HCT116 (cell line): ENCODE measurements around the gene KCMF1. TPM values are rescaled to one million over a fixed set of nuclear protein-coding genes. Genes with fewer than 3 reads are reported as not detected.

Source experiments
- ATAC-seq: fragments of 200-7000 bp; cut with Tn5 transposase; 2 replicates; pipeline ENCODE4 v1.9.1; 2020; ENCODE audit warnings: mild to moderate bottlenecking, moderate library complexity
- BruUV-seq: library from RNA; stranded (reverse); fragments of 400-500 nt; replicated peaks from 2 replicates; lab custom pipeline; 2021; lab: Mats Ljungman, UMichigan
- CTCF ChIA-PET: fragments of 300-600 bp; sonication (Branson Sonifier 250); formaldehyde crosslinking; loops from one replicate; lab custom pipeline; 2021; ENCODE audit warnings: antibody characterized with exemption; lab: Charles Lee
- POLR2A ChIA-PET: fragments of 300-600, 350-600 bp; sonication (Branson Sonifier 250); formaldehyde crosslinking; loops from one replicate; lab custom pipeline; 2021; ENCODE audit warnings: antibody characterized with exemption; lab: Charles Lee
- RAD21 ChIA-PET, 2 experiments: fragments of 300-600 bp; sonication (Branson Sonifier 250); formaldehyde crosslinking; loops; one replicate each; lab custom pipeline; 2023; ENCODE audit warnings: low total read pairs in 2 of 2; ENCODE audit not compliant: uncharacterized antibody in 2 of 2, unreplicated experiment in 2 of 2, low non-redundant PET in 1 of 2; lab: Charles Lee
- DNase-seq: peaks from one replicate; pipeline ENCODE4 v3.0.0-alpha.2; 2010; ENCODE audit warnings: low read depth, low spot score
- H2AFZ ChIP-seq: fragments of 200-600 bp; shearing (Covaris generic), sonication (generic); 2 replicates; pipeline ENCODE4 v1.6.1; 2017; ENCODE audit warnings: low read depth, mixed run types, mixed read lengths, antibody characterized with exemption, low read length; ENCODE audit not compliant: poor library complexity, severe bottlenecking
- H3K27ac ChIP-seq: 2 replicates; pipeline ENCODE4 v1.5.1; 2012; ENCODE audit warnings: low read depth, low read length
- H3K27me3 ChIP-seq: fragments of 200-600 bp; sonication (generic); 2 replicates; pipeline ENCODE4 v1.6.1; 2016; ENCODE audit warnings: mixed run types, low read length, mixed read lengths; ENCODE audit not compliant: insufficient read depth
- H3K36me3 ChIP-seq, 2 experiments: fragments of 200-500 bp in 1 of 2; fragments of 200-600 bp in 1 of 2; sonication (Bioruptor generic) in 1 of 2; sonication (generic) in 1 of 2; 2 replicates each; pipeline versions ENCODE4 v1.5.1 to v1.6.1; 2014 to 2016; ENCODE audit warnings: low read length in 2 of 2, inconsistent platforms in 1 of 2, mixed read lengths in 1 of 2, mixed run types in 1 of 2; ENCODE audit not compliant: insufficient read depth in 2 of 2, control insufficient read depth in 1 of 2
- H3K4me1 ChIP-seq, 2 experiments: fragments of 200-600 bp in 1 of 2; sonication (generic) in 1 of 2; 2 replicates each; pipeline versions ENCODE4 v1.5.1 to v1.6.1; 2012 to 2017; ENCODE audit warnings: low read length in 2 of 2, inconsistent platforms in 1 of 2, mild to moderate bottlenecking in 1 of 2, mixed read lengths in 1 of 2, mixed run types in 1 of 2, moderate library complexity in 1 of 2; ENCODE audit not compliant: insufficient read depth in 2 of 2, control insufficient read depth in 1 of 2
- H3K4me2 ChIP-seq: fragments of 200-600 bp; sonication (generic); 2 replicates; pipeline ENCODE4 v1.6.1; 2017; ENCODE audit warnings: mixed run types, low read length, mixed read lengths
- H3K4me3 ChIP-seq, 2 experiments: fragments of 200-600 bp in 1 of 2; sonication (generic) in 1 of 2; replicated peaks in 1 of 2; 2 replicates each; pipeline ENCODE4 v1.5.1; 2011 to 2016; ENCODE audit warnings: low read length in 2 of 2, control low read depth in 1 of 2, low read depth in 1 of 2, mild to moderate bottlenecking in 1 of 2, mixed read lengths in 1 of 2, mixed run types in 1 of 2
- H3K79me2 ChIP-seq: fragments of 200-600 bp; sonication (generic); 2 replicates; pipeline ENCODE4 v1.6.1; 2017; ENCODE audit warnings: mild to moderate bottlenecking, mixed run types, low read length, moderate library complexity, mixed read lengths; ENCODE audit not compliant: insufficient read depth
- H3K9ac ChIP-seq: fragments of 200-600 bp; sonication (generic); 2 replicates; pipeline ENCODE4 v1.6.1; 2016; ENCODE audit warnings: low read length, mixed read lengths
- H3K9me2 ChIP-seq: fragments of 200-600 bp; sonication (generic), shearing (Covaris generic); 2 replicates; pipeline ENCODE4 v1.6.1; 2017; ENCODE audit warnings: mixed run types, mild to moderate bottlenecking, moderate library complexity; ENCODE audit not compliant: insufficient read depth
- H3K9me3 ChIP-seq, 2 experiments: fragments of 200-500 bp in 1 of 2; fragments of 200-600 bp in 1 of 2; sonication (Bioruptor generic) in 1 of 2; sonication (generic) in 1 of 2; 2 replicates each; pipeline ENCODE4 v1.6.1; 2014 to 2017; ENCODE audit warnings: low read length in 2 of 2, mixed read lengths in 2 of 2, inconsistent platforms in 1 of 2, low read depth in 1 of 2, mild to moderate bottlenecking in 1 of 2, mixed run types in 1 of 2, moderate library complexity in 1 of 2; ENCODE audit not compliant: control insufficient read depth in 1 of 2, insufficient read depth in 1 of 2
- H4K20me1 ChIP-seq: fragments of 200-600 bp; sonication (generic), shearing (Covaris generic); 2 replicates; pipeline ENCODE4 v1.6.1; 2017; ENCODE audit warnings: mixed run types, mild to moderate bottlenecking, moderate library complexity; ENCODE audit not compliant: insufficient read depth
- EGR1 ChIP-seq: IDR thresholded peaks from 2 replicates; pipeline ENCODE4 v1.6.1; 2012; ENCODE audit warnings: low read depth
- ELF1 ChIP-seq: IDR thresholded peaks from 2 replicates; pipeline ENCODE4 v1.6.1; 2012; ENCODE audit warnings: low read depth, borderline replicate concordance
- EZH2 ChIP-seq: fragments of 200-600 bp; sonication (generic); IDR thresholded peaks from 2 replicates; pipeline ENCODE4 v1.6.1; 2017; ENCODE audit warnings: antibody characterized with exemption, mixed run types
- POLR2AphosphoS5 ChIP-seq: IDR thresholded peaks from 2 replicates; pipeline ENCODE4 v1.6.1; 2011; ENCODE audit warnings: mild to moderate bottlenecking, low read depth, low read length, moderate library complexity
- REST ChIP-seq: IDR thresholded peaks from 2 replicates; pipeline ENCODE4 v1.6.1; 2012; ENCODE audit warnings: low read depth
- SRF ChIP-seq: IDR thresholded peaks from 2 replicates; pipeline ENCODE4 v1.6.1; 2012; ENCODE audit warnings: low read depth
- YY1 ChIP-seq: IDR thresholded peaks from 2 replicates; pipeline ENCODE4 v1.6.1; 2011; ENCODE audit warnings: low read length, low read depth, moderate library complexity, mild to moderate bottlenecking; ENCODE audit not compliant: insufficient replicate concordance; ENCODE audit errors: extremely low read depth
- intact Hi-C: fragments of 100-400 bp; cut with micrococcal nuclease; formaldehyde crosslinking; loops from 2 replicates; pipeline ENCODE4 v1.10.0; 2022
- total RNA-seq: library from RNA; stranded (reverse); gene quantifications from one replicate; pipeline ENCODE4 v1.2.1, GENCODE V29; 2021; ENCODE audit not compliant: unreplicated experiment
- TF ChIP-seq, protein P1 (sequence below): IDR thresholded peaks from 2 replicates; pipeline ENCODE4 v1.6.1; 2011; ENCODE audit warnings: mild to moderate bottlenecking, low read length, moderate library complexity; ENCODE audit not compliant: insufficient replicate concordance; ENCODE audit errors: extremely low read depth
- TF ChIP-seq, protein P2 (sequence below): IDR thresholded peaks from 2 replicates; pipeline ENCODE4 v1.6.1; 2012

Gene KCMF1
- total RNA-seq, 1 experiment from 2014 or later: 119 TPM

- Histone ChIP-seq H3K4me1 (peaks cover 6 to 31% of the 10 kb centered on the region in 2 experiments), H4K20me1 (peaks cover 16% of the 10 kb centered on the region; the same call in 1 of the 2 replicates), H3K36me3 (peaks cover 0 to 7% of the 10 kb centered on the region in 2 experiments; a peak in 1 of 4 replicates), H3K9ac (no peak overlapping the region), H3K9me3 (no peaks in the 10 kb centered on the region), H3K27ac (no peak overlapping the region), H2AFZ (no peak overlapping the region), H3K4me3 (no peak overlapping the region), H3K9me2 (no peaks in the 10 kb centered on the region)
- ChIA-PET CTCF (no interaction called here), POLR2A (interaction anchor here (0.7 kb wide), 1 partner anchor 74 kb away, joined by 3 read pairs; no protein-coding TSS in a partner anchor), RAD21 (no interaction called here)
- BruUV-seq: no TSS peak
- ATAC-seq (peak; percentile 32; the same call in 1 of the 2 replicates), DNase-seq (no peak)
- intact Hi-C loops: no loop called here
- TF ChIP-seq EZH2 (no peak), YY1 (no peak), SRF (no peak), EGR1 (no peak), ELF1 (no peak), POLR2AphosphoS5 (no peak), REST (no peak)
- TF ChIP-seq, protein P1, sequence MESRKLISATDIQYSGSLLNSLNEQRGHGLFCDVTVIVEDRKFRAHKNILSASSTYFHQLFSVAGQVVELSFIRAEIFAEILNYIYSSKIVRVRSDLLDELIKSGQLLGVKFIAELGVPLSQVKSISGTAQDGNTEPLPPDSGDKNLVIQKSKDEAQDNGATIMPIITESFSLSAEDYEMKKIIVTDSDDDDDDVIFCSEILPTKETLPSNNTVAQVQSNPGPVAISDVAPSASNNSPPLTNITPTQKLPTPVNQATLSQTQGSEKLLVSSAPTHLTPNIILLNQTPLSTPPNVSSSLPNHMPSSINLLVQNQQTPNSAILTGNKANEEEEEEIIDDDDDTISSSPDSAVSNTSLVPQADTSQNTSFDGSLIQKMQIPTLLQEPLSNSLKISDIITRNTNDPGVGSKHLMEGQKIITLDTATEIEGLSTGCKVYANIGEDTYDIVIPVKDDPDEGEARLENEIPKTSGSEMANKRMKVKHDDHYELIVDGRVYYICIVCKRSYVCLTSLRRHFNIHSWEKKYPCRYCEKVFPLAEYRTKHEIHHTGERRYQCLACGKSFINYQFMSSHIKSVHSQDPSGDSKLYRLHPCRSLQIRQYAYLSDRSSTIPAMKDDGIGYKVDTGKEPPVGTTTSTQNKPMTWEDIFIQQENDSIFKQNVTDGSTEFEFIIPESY: no peak
- TF ChIP-seq, protein P2, sequence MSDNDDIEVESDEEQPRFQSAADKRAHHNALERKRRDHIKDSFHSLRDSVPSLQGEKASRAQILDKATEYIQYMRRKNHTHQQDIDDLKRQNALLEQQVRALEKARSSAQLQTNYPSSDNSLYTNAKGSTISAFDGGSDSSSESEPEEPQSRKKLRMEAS: no peak
- TF ChIP-seq, all 23 proteins: peak for 0
- Histone ChIP-seq H3K4me2 (no peak overlapping the region), H3K27me3 (no peaks in the 10 kb centered on the region), H3K79me2 (peaks cover 100% of the 10 kb centered on the region)
These were observed 9.5 kb downstream of the KCMF1 start for GRCh38 chr2:84980263-84980983.
